ENCODE data around the gene MMP24. TPM values are rescaled to one million over a fixed set of nuclear protein-coding genes. Genes with fewer than 3 reads are reported as not detected.
A peak's percentile ranks its signal among the peaks of the same experiment; 100 is the strongest.

Gene MMP24
- total and polyA plus RNA-seq, 2 of the 13 experiments (the other 11 are each of a cell fraction or from before 2014, with no cell fraction given): 0.29 to 0.35 TPM

GRCh38 chr20:35288325-35289060 is 62.0 kb downstream of the MMP24 start (continued):
- TF ChIP-seq E2F1 (CRISPR knock-in tag; IDR thresholded peaks at IDR 0.05): no peak

GRCh38 chr20:35290186-35290886 is 63.8 kb downstream of the MMP24 start:
- H3K4me2 ChIP-seq (ENCODE audit: low read depth, low read length): no peak overlapping the region; the same call in 1 of the 2 replicates
- H4K20me1 ChIP-seq (ENCODE audit: insufficient read depth, low read length): no peaks in the 10 kb centered on the region
- H3K27ac ChIP-seq (ENCODE audit: extremely low read length, insufficient read depth, low read length): no peak overlapping the region
- FAIRE-seq (no peak), DNase-seq (ENCODE audit: low spot score) (no peak), ATAC-seq (no peak)
- no peak overlapping the region for H3K4me3 ChIP-seq (replicated peaks in 1 of 3; ENCODE audit: insufficient read depth in 1 of 3, low read depth in 2 of 3, low read length in 3 of 3)
- H3K79me2 ChIP-seq (ENCODE audit: insufficient read depth, low read length): peaks cover 4% of the 10 kb centered on the region
- H2AFZ ChIP-seq (ENCODE audit: low read length): no peak overlapping the region
- CTCF ChIA-PET (ENCODE audit: low intra/inter-chr PET ratio, low total read pairs): no interaction called here
- no peaks in the 10 kb centered on the region for H3K9me3 ChIP-seq (ENCODE audit: low read length)
- POLR2A ChIA-PET: interaction anchor here (0.9 to 1.7 kb wide), 4 partner anchors 12 to 37 kb away, joined by 3 to 5 read pairs (median 4); no protein-coding TSS in a partner anchor
- in situ Hi-C loops (cut with HindIII; ENCODE audit: extremely low pct_ligation_motif_present, low pct_unique_long_range_greater_than_20kb) (no loop called here), intact Hi-C loops (cut with micrococcal nuclease; ENCODE audit: unreplicated experiment) (no loop called here)
- H3K9ac ChIP-seq (ENCODE audit: insufficient read depth, low read depth, low read length): no peak overlapping the region
- no peaks in the 10 kb centered on the region for H3K36me3 ChIP-seq (replicated peaks in 1 of 2; ENCODE audit: control insufficient read depth in 1 of 2, insufficient read depth in 2 of 2, low read length in 2 of 2)
- BruUV-seq (replicated peaks): no TSS peak
- peaks cover 6 to 43% of the 10 kb centered on the region in 2 experiments; a peak in 4 of 5 replicates for H3K27me3 ChIP-seq (ENCODE audit: control insufficient read depth in 1 of 2, insufficient read depth in 2 of 2, low read length in 2 of 2)
- 9% methylated on average over 7 of the region's 7 CpGs for WGBS (ENCODE audit: low lambda C conversion rate)
- peaks cover 81% of the 10 kb centered on the region for H3K4me1 ChIP-seq (ENCODE audit: insufficient read depth, low read length)
- TF ChIP-seq KLF9 (CRISPR knock-in tag; IDR thresholded peaks at IDR 0.05; ENCODE audit: low read depth): no peak
- no peak for TF ChIP-seq MEIS1 (CRISPR knock-in tag; IDR thresholded peaks at IDR 0.05; ENCODE audit: borderline replicate concordance)
- TF ChIP-seq ATRX (CRISPR knock-in tag; IDR thresholded peaks at IDR 0.05; ENCODE audit: borderline replicate concordance): no peak
- peak; percentile 36; the same call in 1 of the 2 replicates for TF ChIP-seq ZMYM3 (CRISPR knock-in tag; IDR thresholded peaks at IDR 0.05)
- no peak for TF ChIP-seq SOX5 (CRISPR knock-in tag; IDR thresholded peaks at IDR 0.05; ENCODE audit: borderline replicate concordance)
- TF ChIP-seq ZNF282 (IDR thresholded peaks at IDR 0.05; ENCODE audit: partially characterized antibody): no peak
- TF ChIP-seq ZNF576 (CRISPR knock-in tag; IDR thresholded peaks at IDR 0.05): no peak
- TF ChIP-seq ZNF746 (CRISPR knock-in tag; IDR thresholded peaks at IDR 0.05): no peak
- no peak for TF ChIP-seq ZNF205 (CRISPR knock-in tag; IDR thresholded peaks at IDR 0.05)
- TF ChIP-seq ASH2L (IDR thresholded peaks at IDR 0.05; ENCODE audit: insufficient read length, low read depth, low read length): no peak
- no peak for TF ChIP-seq RBM39 (IDR thresholded peaks at IDR 0.05; ENCODE audit: low read depth, low read length, poor library complexity, severe bottlenecking)
- no peak for TF ChIP-seq ZNF501 (CRISPR knock-in tag; IDR thresholded peaks at IDR 0.05)
- TF ChIP-seq TEAD2 (CRISPR knock-in tag; IDR thresholded peaks at IDR 0.05): no peak
- TF ChIP-seq ZSCAN25 (CRISPR knock-in tag; IDR thresholded peaks at IDR 0.05): peak; percentile 80
- no peak for TF ChIP-seq U2AF1 (optimal IDR thresholded peaks at IDR 0.05; ENCODE audit: low read depth, low read length)
- TF ChIP-seq CBX5 (CRISPR knock-in tag; IDR thresholded peaks at IDR 0.05; ENCODE audit: borderline replicate concordance): no peak
- no peak for TF ChIP-seq DMAP1 (CRISPR knock-in tag; IDR thresholded peaks at IDR 0.05)
- TF ChIP-seq ZNF557 (CRISPR knock-in tag; IDR thresholded peaks at IDR 0.05): no peak
- TF ChIP-seq ZNF710 (CRISPR knock-in tag; IDR thresholded peaks at IDR 0.05; ENCODE audit: borderline replicate concordance): no peak
- TF ChIP-seq PHF20 (CRISPR knock-in tag; IDR thresholded peaks at IDR 0.05): no peak

Measured in HepG2 (cell line).